GM19043 (cell line): Measurements from ENCODE around the gene CDC34.
A peak's percentile ranks its signal among the peaks of the same experiment; 100 is the strongest.

ENCODE experiments used
- ATAC-seq: cut with Tn5 transposase; IDR thresholded peaks from one replicate; pipeline ENCODE4 v1.9.1; 2021; ENCODE audit warnings: low read depth; ENCODE audit not compliant: unreplicated experiment

CDC34 gene

GRCh38 chr19:497491-497868 lies 34.1 kb upstream of the CDC34 start:
- no peak for ATAC-seq

DNA sequence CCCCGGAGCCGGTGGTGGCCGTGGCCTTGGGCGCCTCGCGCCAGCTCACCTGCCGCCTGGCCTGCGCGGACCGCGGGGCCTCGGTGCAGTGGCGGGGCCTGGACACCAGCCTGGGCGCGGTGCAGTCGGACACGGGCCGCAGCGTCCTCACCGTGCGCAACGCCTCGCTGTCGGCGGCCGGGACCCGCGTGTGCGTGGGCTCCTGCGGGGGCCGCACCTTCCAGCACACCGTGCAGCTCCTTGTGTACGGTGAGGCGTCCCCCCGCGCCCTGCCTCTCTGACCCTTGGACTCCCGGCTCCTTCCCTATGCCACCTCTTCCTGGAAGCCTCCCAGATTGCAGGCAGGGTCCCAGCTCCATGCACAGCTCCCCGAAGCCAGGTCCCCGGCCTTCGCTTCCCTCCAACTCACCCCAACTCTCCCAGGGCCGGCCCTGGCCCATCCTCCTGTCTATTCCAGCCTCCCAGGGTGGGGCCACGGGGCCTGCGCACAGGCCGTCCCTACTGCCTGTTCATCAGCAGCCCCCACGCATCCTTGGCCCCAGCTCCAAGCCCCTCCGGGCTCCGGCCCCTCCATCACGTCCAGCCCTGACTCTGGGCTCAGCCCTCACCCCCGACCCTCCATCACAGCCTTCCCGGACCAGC lies 33.6 kb upstream of the CDC34 start:
- ATAC-seq, result no peak

DNA sequence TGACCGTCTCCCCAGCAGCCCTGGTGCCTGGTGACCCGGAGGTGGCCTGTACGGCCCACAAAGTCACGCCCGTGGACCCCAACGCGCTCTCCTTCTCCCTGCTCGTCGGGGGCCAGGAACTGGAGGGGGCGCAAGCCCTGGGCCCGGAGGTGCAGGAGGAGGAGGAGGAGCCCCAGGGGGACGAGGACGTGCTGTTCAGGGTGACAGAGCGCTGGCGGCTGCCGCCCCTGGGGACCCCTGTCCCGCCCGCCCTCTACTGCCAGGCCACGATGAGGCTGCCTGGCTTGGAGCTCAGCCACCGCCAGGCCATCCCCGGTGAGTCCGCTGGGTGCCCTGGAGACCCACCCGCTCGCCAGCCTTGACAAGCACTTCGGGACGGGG lies 33.1 kb upstream of the CDC34 start:
- no peak for ATAC-seq

- no peak for ATAC-seq
Observed at GRCh38 chr19:498977-499623, 32.5 kb upstream of the CDC34 start.

GRCh38 chr19:501646-502045 lies 29.9 kb upstream of the CDC34 start:
- ATAC-seq, result no peak

GRCh38 chr19:504616-505015 lies 26.9 kb upstream of the CDC34 start:
- no peak for ATAC-seq

DNA sequence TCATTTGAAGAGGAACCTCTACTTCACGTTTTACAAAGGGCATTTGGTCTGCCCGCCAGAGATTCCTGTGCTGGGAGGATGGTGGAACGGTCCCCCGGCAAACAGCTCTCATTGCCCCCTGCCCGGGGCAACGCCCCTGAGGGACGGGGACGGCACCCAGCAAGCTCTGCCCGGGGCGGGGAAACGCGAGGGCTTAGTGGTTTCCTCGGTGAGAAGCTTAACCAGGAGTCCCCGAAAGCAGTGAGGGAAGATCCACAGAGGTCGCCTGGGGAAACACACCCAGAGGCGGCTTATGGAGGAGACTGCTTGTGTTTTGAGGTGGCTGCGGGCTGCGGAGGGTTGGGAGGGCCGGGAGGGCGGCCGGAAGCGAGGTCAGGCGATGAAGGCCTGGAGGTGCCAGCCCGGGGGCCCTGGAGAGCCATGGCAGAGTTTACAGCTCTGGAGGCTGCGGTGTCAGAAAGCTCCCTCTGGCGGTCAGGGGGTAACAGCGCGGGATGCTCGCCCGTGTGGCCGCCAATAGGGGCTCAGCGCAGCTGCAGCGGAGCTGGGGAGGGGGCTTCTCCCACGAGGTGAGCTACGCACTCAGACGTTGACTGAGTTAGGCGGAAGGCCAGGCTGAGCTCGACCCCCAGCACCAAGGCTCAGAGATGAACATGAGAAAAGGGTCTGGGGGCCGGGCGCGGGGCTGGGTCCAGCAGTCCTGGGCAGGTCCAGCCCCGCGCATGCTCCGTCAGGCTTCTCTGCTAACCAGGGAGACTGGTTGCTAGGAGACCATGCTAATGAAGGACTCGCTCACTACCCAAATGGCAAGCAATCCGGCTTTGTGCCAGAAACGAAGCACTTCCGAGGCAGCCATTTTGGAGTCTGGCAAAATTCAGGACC lies 24.9 kb upstream of the CDC34 start:
- ATAC-seq, result peak; percentile 58

DNA sequence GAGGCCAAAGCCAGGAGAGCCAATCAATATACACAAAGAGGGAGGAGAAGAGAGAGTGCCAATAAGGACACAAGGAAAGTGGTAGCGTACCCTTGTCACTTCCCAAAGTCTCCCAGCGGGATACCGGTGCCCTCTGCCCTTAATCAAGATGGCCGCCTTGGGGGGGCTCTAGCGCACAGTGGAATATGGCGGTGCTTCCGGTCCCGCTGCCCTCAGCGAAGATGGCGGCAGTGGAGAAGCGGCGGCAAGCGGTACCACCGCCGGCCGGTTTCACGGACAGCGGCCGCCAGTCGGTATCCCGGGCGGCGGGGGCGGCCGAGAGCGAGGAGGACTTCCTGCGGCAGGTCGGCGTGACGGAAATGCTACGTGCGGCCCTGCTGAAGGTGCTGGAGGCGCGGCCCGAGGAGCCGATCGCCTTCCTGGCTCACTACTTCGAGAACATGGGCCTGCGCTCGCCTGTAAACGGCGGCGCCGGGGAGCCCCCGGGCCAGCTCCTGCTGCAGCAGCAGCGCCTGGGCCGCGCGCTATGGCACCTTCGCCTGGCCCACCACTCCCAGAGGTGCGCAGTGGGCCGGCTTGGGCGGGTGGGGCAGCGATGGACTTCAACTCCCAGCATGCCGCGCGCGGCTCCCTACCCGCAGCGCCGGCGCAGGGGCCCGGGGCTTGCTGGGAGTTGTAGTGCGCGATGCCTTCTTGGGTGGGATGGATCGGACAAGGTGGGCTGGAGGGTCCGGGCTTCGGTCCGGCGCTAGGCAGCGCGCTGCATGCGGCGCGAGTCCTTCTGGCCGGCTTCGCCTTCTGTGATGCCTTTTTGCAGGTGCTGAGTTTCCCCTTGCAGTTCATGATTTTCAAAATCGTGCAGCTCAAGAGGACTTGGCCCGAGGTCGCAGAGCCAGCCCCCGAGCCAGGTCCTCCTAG lies 24.0 kb upstream of the CDC34 start, which contains the start of gene TPGS1:
Gene TPGS1, plus strand, starts transcription at position 212 of the 918 bp plus-strand sequence. Its CDS starts 10 bp downstream, at position 222.
- peak; percentile 44 for ATAC-seq

DNA sequence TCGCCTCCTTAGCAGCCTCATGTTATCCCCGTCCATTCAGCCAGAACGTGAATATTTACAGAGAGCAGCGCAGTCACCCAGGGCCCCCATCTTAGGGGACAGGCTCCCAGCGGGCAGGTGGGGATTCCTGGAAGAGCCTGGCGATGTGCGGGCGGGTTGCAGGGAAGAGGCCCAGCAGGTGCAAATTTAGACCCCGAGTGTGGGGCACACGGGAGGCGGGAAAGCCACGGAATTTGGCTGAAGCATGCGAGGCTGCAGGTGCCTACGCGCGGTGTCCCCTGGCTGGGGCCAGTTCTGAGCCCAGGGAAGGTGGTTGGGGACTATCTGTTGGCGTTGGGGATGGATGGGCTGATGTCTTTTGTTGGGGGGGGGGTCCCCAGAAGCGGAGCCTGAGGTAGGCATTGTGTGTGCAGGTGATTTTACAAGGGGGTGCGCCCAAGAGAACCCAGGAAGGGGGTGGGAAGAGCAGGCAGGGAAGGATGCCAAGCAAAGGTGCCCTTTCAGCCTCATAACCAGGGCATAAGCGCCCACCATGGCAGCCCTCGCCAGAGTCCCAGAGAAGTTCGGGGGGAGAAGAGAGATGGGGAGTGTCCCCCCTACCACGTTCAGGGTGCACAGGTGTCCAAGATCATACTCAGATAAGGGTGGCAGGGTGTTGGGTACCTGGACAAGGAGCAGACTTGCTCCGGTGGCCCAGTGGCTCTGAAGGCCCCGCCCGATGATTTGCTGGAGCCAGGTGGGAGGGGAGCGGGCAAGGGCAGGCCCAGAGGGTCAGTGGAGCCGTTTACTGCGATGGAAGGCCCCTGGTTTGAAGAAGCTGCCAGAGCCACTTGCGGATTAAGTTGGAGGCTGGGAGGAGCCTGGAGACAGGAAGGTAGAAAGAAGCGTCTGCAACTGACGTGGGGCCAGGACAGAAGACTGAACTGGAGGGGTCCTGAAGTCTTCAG lies 23.1 kb upstream of the CDC34 start:
- ATAC-seq, result no peak

GRCh38 chr19:510606-511100 lies 20.9 kb upstream of the CDC34 start:
- no peak for ATAC-seq

- no peak for ATAC-seq
Observed at GRCh38 chr19:511101-511851, 20.3 kb upstream of the CDC34 start.

DNA sequence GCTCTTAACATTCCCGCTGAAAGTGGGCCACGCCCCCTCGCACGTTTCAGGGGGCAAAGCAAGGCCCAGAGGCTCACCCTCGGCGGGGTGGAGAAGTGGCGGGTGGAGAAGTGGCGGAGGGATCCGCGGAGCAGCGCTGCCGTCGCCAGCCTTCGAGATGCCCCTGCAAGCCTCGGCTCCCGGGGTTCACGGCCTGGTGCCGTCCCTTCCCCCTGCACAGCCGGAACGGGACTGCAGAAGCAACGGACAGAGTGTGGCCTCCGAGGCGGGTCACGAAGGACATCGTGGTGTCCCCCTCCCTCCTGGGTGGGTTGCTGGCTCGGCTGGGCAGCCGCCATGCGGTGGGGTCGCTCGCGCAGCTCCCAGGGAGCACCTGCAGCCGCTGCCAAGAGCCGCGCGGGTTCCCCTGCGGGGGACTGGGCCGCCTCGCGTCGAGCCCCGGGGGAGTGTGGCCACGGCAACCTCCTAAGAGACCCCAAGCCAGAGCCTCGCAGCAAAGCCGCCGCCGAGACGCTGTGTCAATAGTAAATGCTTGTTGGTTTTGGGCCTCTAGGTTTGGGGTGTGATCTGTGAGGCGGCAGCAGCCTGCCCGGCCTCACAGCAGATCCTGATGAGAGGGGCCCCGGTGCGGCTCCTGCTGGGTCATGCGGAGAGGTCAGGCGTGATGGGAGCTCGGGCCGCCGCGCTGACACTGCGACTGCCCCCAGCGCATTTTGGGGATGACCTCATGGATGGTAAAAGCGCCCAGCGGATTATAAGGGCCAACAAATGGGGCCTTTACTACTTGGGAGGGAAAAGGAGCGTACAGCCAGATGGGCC lies 18.8 kb upstream of the CDC34 start:
- ATAC-seq, result no peak

GRCh38 chr19:513368-514165 lies 18.0 kb upstream of the CDC34 start:
- ATAC-seq, result no peak

DNA sequence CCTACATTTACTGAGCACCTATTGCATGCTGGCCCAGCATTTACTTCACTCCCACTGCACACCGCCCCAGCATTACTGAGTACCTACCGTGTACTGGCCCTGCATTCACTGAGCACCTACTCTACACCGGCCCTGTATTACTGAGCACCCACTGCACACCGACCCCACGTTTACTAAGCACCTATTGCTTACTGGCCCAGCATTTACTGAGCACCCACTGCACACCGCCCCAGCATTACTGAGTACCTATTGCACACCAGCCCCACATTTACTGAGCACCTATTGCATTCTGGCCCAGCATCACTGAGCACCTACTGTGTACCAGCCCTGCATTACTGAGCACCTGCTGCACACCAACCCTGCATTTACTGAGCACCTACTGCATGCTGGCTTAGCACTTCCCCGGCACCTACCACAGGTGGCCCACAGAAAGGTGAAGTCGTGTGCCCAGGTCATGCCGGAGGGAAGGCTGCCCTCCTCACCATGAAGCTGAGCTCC lies 17.3 kb upstream of the CDC34 start:
- no peak for ATAC-seq

DNA sequence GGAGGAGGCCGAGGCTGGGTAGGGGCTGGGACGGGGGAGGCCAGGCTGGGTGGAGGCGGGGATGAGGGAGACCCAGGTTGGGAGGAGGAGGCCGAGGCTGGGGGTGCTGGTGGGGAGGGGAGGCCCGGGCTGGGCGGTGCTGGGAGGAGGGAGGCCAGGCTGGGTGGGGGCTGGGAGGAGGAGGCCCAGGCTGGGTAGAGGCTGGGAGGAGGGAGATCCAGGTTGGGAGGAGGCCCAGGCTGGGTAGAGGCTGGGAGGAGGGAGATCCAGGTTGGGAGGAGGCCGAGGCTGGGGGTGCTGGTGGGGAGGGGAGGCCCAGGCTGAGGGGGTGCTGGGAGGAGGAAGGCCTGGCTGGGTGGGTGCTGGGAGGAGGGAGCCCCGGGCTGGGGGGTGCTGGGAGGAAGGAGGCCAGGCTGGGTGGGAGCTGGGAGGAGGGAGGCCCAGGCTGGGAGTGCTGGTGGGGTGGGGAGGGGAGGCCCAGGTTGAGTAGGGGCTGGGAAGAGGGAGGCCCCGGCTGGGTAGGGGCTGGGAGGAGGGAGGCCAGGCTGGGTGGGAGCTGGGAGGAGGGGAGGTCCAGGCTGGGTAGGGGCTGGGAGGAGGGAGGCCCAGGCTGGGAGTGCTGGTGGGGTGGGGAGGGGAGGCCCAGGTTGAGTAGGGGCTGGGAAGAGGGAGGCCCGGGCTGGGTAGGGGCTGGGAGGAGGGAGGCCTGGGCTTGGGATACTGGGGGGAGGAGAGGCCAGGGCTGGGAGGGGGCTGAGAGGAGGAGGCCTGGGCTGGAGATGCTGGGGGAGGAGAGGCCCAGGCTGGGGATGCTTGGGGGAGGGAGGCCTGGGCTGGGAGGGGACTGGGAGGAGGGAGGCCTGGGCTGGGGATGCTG lies 13.6 kb upstream of the CDC34 start:
- no peak for ATAC-seq
